Gastrocnemius medialis (tissue), 4 donors: ENCODE measurements around the gene LPCAT1. TPM values are rescaled to one million over a fixed set of nuclear protein-coding genes. Genes with fewer than 3 reads are reported as not detected.

Source experiments
- ATAC-seq, 2 donors: fragments of 150-250 bp; one replicate each; pipeline ENCODE4 v1.9.1; 2016
- DNase-seq, 2 donors: peaks; one replicate each; pipeline ENCODE4 v3.0.0-alpha.2; 2019
- H3K27ac ChIP-seq, 4 donors: fragments of 200-600 bp; sonication (generic); 1 replicate in 1 of 4; 2 replicates in 3 of 4; pipeline ENCODE4 v1.5.1; 2016 to 2018; ENCODE audit warnings: mild to moderate bottlenecking in 2 of 4, moderate library complexity in 1 of 4
- H3K27me3 ChIP-seq, 3 donors: fragments of 200-600 bp; sonication (generic) in 2 of 3; 1 replicate in 1 of 3; 2 replicates in 2 of 3; pipeline versions ENCODE4 v1.5.1 to v1.6.0; 2016 to 2019; ENCODE audit warnings: mild to moderate bottlenecking in 1 of 3, moderate library complexity in 1 of 3
- H3K36me3 ChIP-seq, 2 donors: fragments of 200-600 bp; sonication (generic) in 1 of 2; one replicate each; pipeline ENCODE4 v1.5.1; 2017 to 2018
- H3K4me1 ChIP-seq, 2 donors: fragments of 200-600 bp; sonication (generic) in 1 of 2; one replicate each; pipeline ENCODE4 v1.5.1; 2016 to 2017; ENCODE audit warnings: mild to moderate bottlenecking in 2 of 2
- H3K4me3 ChIP-seq, 4 donors: fragments of 200-600 bp; sonication (generic) in 3 of 4; 1 replicate in 1 of 4; 2 replicates in 3 of 4; pipeline ENCODE4 v1.5.1; 2016 to 2019; ENCODE audit warnings: mild to moderate bottlenecking in 2 of 4
- H3K9me3 ChIP-seq, 3 donors: fragments of 200-600 bp; sonication (generic) in 2 of 3; 1 replicate in 1 of 3; 2 replicates in 2 of 3; pipeline ENCODE4 v1.5.1; 2016 to 2019
- CTCF ChIP-seq, 5 experiments: fragments of 450-650 bp in 3 of 5; fragments of 200-600 bp in 2 of 5; sonication (generic) in 2 of 5; IDR thresholded peaks in 4 of 5; conservative IDR thresholded peaks in 1 of 5; 1 replicate in 4 of 5; 2 replicates in 1 of 5; pipeline ENCODE4 v1.5.1; 2016 to 2019; ENCODE audit warnings: antibody characterized with exemption in 5 of 5, mild to moderate bottlenecking in 3 of 5, moderate library complexity in 3 of 5
- POLR2A ChIP-seq, 2 donors: fragments of 450-650 bp; IDR thresholded peaks; one replicate each; pipeline ENCODE4 v1.6.1; 2017; ENCODE audit warnings: antibody characterized with exemption in 2 of 2, mild to moderate bottlenecking in 2 of 2, moderate library complexity in 2 of 2
- in situ Hi-C, 4 donors: fragments of 200-750 bp; cut with MboI; loops; one replicate each; pipeline versions ENCODE4 v1.15.0 to v1.8.0; 2017; ENCODE audit warnings: low sequenced_read_pairs in 4 of 4
- intact Hi-C: fragments of 100-400 bp; cut with DNase I; formaldehyde crosslinking; loops from one replicate; pipeline ENCODE4 v1.15.1; 2023; ENCODE audit warnings: low total_unique reads
- total RNA-seq, 4 donors: library from RNA; depleted of rRNA; stranded (reverse); fragments of >200 nt; gene quantifications; one replicate each; pipeline versions ENCODE4 v1.1.0 to v1.2.3, GENCODE V29; 2016

The LPCAT1 gene
- total RNA-seq, 4 donors from 2014 or later: 1.4 to 9.2 (median 4.2) TPM

DNA sequence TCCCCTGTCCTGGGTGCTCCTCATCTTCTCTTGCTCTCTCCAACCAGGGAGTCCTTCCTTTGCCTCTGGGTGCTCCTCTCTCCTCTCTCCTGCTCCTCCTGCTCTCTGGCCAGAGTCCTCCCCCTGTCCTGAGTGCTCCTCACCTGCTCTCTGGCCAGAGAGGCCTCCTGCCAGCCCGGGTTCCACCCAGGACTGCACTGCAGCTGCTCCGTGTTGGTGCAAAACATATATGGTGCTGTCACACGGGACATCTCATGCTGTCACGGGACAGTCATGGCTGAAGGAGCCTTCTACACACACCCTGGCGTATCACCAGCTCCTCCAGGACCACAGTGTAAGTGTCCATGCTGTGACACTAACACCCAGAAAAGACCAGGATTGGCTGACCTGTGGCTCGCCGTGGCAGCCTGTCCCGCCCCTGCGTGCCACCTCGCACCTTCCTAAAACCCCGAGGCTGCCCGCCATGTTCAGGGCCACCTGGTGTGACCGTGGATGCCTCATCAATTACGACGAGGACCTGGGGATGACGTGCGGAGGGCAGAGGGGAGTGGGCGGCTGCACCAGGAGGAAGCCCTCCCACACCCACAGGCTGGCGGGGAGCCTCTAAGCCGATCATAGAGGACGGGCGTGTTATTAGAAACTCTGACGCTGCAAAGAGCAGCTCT is 50.7 kb downstream of the LPCAT1 start:
- H3K36me3 ChIP-seq: no peaks in the 10 kb centered on the region
- in situ Hi-C loops: no loop called here

GRCh38 chr5:1471997-1472963 is 51.5 kb downstream of the LPCAT1 start:
- no peaks in the 10 kb centered on the region for H3K9me3 ChIP-seq
- in situ Hi-C loops: no loop called here
- no peaks in the 10 kb centered on the region for H3K4me1 ChIP-seq
- TF ChIP-seq POLR2A (IDR thresholded peaks at IDR 0.05) (no peak), CTCF (IDR thresholded peaks at IDR 0.05 in 4 of 5, conservative IDR thresholded peaks at IDR 0.05 in 1 of 5) (no peak)
- intact Hi-C loops: no loop called here
- H3K27me3 ChIP-seq: no peaks in the 10 kb centered on the region
- DNase-seq: no peak
- no peak overlapping the region for H3K4me3 ChIP-seq
- no peak overlapping the region for H3K27ac ChIP-seq
- H3K36me3 ChIP-seq: no peaks in the 10 kb centered on the region
- ATAC-seq: no peak

More for the DNA sequence above, 50.7 kb downstream of the LPCAT1 start:
- ATAC-seq: no peak
- no peak for DNase-seq
- H3K4me1 ChIP-seq: no peaks in the 10 kb centered on the region
- intact Hi-C loops: no loop called here
- no peaks in the 10 kb centered on the region for H3K9me3 ChIP-seq
- H3K4me3 ChIP-seq: no peak overlapping the region
- no peaks in the 10 kb centered on the region for H3K27me3 ChIP-seq
- H3K27ac ChIP-seq: no peak overlapping the region
- TF ChIP-seq CTCF (IDR thresholded peaks at IDR 0.05 in 4 of 5, conservative IDR thresholded peaks at IDR 0.05 in 1 of 5): no peak
- TF ChIP-seq POLR2A (IDR thresholded peaks at IDR 0.05): no peak

- H3K27me3 ChIP-seq: no peaks in the 10 kb centered on the region
- in situ Hi-C loops: no loop called here
- no peaks in the 10 kb centered on the region for H3K9me3 ChIP-seq
- DNase-seq (no peak), ATAC-seq (no peak)
- H3K4me3 ChIP-seq: no peak overlapping the region
- H3K4me1 ChIP-seq: no peaks in the 10 kb centered on the region
- no peaks in the 10 kb centered on the region for H3K36me3 ChIP-seq
- H3K27ac ChIP-seq: no peak overlapping the region
- TF ChIP-seq POLR2A (IDR thresholded peaks at IDR 0.05): no peak
- no peak for TF ChIP-seq CTCF (IDR thresholded peaks at IDR 0.05 in 4 of 5, conservative IDR thresholded peaks at IDR 0.05 in 1 of 5)
- intact Hi-C loops: no loop called here
Observed at GRCh38 chr5:1471240-1471853, 52.4 kb downstream of the LPCAT1 start.

- no peaks in the 10 kb centered on the region for H3K27me3 ChIP-seq
- no peaks in the 10 kb centered on the region for H3K36me3 ChIP-seq
- DNase-seq: no peak
- no peak overlapping the region for H3K27ac ChIP-seq
- intact Hi-C loops: no loop called here
- TF ChIP-seq CTCF (IDR thresholded peaks at IDR 0.05 in 4 of 5, conservative IDR thresholded peaks at IDR 0.05 in 1 of 5) (no peak), POLR2A (IDR thresholded peaks at IDR 0.05) (no peak)
- no peaks in the 10 kb centered on the region for H3K4me1 ChIP-seq
- in situ Hi-C loops: no loop called here
- no peak overlapping the region for H3K4me3 ChIP-seq
- H3K9me3 ChIP-seq: no peaks in the 10 kb centered on the region
- no peak for ATAC-seq
Observed at GRCh38 chr5:1470762-1471211, 53.0 kb downstream of the LPCAT1 start.
